Stimulated activated effector memory CD8-positive, alpha-beta T cell treated with anti-CD3 and anti-CD28 coated beads, Interleukin-12 subunit alpha, Interleukin-12 subunit beta, amount 100 ng/mL, for 72 hours (primary cell): ENCODE results near the gene ZBTB44.
"Not testable (repeated sequence)": the region's sequence is repeated elsewhere in the genome, so short reads cannot be mapped to it uniquely, and the experiment has no call there.

ENCODE experiments used
- ATAC-seq: fragments of 150-1000 bp; cut with Tn5 transposase; 2 replicates; pipeline ENCODE4 v1.10.0; 2021
- DNase-seq, 2 donors: peaks; one replicate each; pipeline ENCODE4 v3.0.0; 2021 to 2022; ENCODE audit warnings: low spot score in 2 of 2
- H3K27ac Mint-ChIP-seq: one replicate; pipeline ENCODE4 v1.8.0; 2022; ENCODE audit warnings: mild to moderate bottlenecking, mixed read lengths
- H3K36me3 Mint-ChIP-seq: one replicate; pipeline ENCODE4 v1.8.0; 2022; ENCODE audit warnings: mild to moderate bottlenecking, mixed read lengths
- H3K4me1 Mint-ChIP-seq: one replicate; pipeline ENCODE4 v1.8.0; 2022; ENCODE audit warnings: mixed read lengths
- H3K4me3 Mint-ChIP-seq: one replicate; pipeline ENCODE4 v1.8.0; 2022; ENCODE audit warnings: mild to moderate bottlenecking, mixed read lengths
- H3K9me3 Mint-ChIP-seq: one replicate; pipeline ENCODE4 v1.8.0; 2022; ENCODE audit warnings: mixed read lengths

ZBTB44 gene

DNA sequence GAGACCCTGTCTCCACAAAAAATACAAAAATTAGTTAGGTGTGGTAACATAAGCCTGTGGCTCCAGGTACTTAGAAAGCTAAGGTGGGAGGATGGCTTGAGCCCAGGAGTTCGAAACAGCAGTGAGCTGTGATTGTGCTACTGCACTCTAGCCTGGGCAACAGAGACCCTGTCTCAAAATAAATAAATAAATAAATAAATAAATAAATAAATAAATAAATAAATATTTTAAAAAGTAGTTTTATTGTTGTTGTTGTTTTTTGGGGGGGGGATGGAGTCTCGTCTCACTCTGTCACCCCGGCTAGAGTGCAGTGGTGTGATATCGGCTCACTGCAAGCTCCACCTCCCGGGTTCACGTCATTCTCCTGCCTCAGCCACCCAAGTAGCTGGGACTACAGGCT is 33.4 kb downstream of the ZBTB44 start:
- not testable (repeated sequence) for DNase-seq, ATAC-seq, H3K27ac Mint-ChIP-seq, H3K9me3 Mint-ChIP-seq, H3K4me3 Mint-ChIP-seq
- Mint-ChIP-seq H3K4me1 (peaks cover 32% of the 10 kb centered on the region), H3K36me3 (peaks cover 12% of the 10 kb centered on the region)

DNA sequence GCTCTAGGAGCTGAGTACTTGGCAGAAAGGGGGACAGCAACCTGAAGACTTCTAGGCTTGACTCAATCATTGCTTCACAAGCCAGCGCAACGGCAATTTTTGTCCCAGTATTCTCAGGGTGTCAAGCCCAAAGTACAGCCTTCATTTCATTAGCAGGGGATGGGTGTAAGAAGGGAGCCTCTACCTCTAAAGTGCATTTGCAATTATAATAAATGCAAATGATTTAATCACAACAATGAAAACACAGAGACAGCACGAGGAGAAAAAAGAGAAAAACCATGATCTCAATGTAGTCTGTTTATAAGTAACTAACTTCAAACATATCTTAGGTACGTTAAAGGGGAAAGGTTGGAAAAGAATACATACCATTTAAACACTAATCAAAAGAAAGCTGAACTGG is 34.7 kb downstream of the ZBTB44 start:
- no peak overlapping the region for H3K4me3 Mint-ChIP-seq
- peaks cover 26% of the 10 kb centered on the region for H3K4me1 Mint-ChIP-seq
- no peak for ATAC-seq
- H3K9me3 Mint-ChIP-seq: peaks cover 8% of the 10 kb centered on the region
- peaks cover 4% of the 10 kb centered on the region for H3K36me3 Mint-ChIP-seq
- DNase-seq: no peak
- no peak overlapping the region for H3K27ac Mint-ChIP-seq

DNA sequence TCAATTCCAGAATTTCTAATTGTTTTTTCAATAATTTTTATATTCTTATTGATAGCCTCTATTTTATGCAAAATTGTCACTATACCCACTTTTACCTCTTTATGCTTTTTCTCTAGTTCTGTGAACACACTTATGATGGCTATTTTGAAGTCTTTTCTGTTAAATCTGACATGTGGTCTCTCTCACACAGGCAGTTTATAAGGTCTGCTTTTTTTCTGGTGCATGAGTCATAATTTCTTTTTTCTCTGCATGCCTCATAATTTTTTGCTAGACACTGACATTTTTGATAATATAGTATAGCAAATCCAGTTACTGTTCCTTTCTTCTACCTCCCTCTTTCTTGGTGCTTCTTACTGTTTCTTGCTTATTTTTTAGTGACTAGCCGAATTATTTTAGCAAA is 36.0 kb downstream of the ZBTB44 start:
- H3K27ac Mint-ChIP-seq: no peak overlapping the region
- no peaks in the 10 kb centered on the region for H3K36me3 Mint-ChIP-seq
- peaks cover 26% of the 10 kb centered on the region for H3K4me1 Mint-ChIP-seq
- ATAC-seq (no peak), DNase-seq (no peak)
- peaks cover 8% of the 10 kb centered on the region for H3K9me3 Mint-ChIP-seq
- H3K4me3 Mint-ChIP-seq: no peak overlapping the region

DNA sequence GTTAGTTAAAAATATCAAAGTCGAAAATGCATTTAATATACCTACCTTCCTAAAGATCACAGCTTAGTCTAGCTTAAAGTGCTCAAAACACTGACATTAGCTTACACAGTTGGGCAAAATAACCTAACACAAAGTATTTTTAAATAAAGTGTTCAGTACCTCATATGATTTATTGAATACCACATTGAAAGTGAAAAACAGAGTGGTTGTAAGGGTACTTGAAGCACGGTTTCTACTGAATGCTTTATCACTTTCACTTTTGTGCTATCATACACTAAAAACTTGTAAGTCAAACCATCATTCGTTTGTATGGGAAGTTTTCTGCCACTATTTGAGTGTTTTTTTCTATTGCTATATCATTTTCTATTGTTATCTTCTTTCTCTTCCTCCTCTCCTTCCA is 36.6 kb downstream of the ZBTB44 start:
- peaks cover 8% of the 10 kb centered on the region for H3K9me3 Mint-ChIP-seq
- no peak for DNase-seq
- no peak overlapping the region for H3K4me3 Mint-ChIP-seq
- no peaks in the 10 kb centered on the region for H3K36me3 Mint-ChIP-seq
- no peak overlapping the region for H3K27ac Mint-ChIP-seq
- H3K4me1 Mint-ChIP-seq: peaks cover 26% of the 10 kb centered on the region
- ATAC-seq: no peak

DNA sequence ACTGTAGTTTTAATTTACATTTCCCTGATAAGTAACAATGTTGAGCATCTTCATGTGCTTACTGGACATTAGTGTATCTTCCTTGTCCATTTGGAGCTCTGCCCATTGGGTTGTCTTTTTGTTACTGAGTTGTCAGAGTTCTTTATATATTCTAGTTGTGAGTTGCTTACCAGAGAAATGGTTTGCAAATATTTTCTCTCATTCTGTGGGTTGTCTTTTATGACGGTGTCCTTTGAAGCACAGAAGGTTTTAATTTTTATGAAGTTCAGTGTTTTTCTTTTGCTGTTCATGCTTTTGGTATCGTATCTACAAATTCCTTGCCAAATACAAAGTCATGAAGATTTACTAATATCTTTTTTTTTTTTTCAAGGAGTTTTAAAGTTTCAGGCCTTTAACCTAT is 42.4 kb downstream of the ZBTB44 start:
- no peak for ATAC-seq
- Mint-ChIP-seq H3K4me1 (peaks cover 13% of the 10 kb centered on the region), H3K9me3 (no peaks in the 10 kb centered on the region), H3K36me3 (peaks cover 19% of the 10 kb centered on the region), H3K27ac (no peak overlapping the region), H3K4me3 (no peak overlapping the region)
- DNase-seq: no peak

DNA sequence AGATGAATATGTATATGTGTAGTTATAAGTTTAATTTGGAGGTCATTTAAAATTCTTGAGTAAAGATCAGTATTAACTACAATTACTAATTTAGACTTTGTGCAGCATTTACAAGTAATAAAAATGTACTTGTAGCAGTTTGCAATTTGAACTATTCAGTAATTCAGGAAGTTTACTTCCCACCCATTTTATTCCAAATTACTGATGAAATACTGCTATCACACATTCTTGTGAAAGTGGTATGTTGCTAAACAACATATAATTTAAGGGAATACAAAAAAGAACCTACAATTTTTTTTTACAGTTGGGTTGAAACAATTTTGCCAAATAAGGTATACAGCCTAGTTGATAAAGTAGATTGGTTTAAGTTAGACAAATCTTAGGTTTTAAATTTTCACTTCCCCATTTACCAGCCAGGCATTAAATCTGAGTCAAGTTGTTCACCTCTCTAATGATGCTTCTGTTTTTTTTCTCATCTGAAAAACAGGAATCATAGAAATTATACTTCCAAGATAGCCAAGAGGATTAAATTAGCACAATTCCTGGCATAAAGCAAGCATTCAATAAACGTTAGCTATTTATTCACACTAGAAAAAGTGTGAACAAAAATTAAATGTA is 45.3 kb downstream of the ZBTB44 start:
- no peak for DNase-seq
- Mint-ChIP-seq H3K9me3 (no peaks in the 10 kb centered on the region), H3K4me1 (peaks cover 22% of the 10 kb centered on the region), H3K27ac (no peak overlapping the region), H3K4me3 (no peak overlapping the region), H3K36me3 (peaks cover 35% of the 10 kb centered on the region)
- ATAC-seq: no peak

DNA sequence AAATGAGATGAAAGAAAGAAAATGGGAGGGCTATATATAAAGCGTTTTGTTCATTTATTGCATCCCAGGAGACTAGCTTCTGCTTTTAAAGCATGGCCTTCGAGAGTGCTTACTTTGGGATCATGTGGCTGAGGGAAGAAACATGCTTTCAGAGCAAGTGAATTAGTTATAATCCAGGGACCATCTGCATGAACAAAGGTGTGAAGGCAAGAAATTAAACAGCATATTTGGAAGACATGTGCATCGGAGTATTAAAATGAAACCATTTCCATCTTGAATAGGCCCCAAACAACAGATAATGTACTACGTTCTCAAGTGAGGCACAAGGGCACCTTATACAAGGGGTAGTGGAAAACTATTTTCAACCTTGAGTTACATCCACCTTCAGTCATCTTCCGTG is 51.4 kb downstream of the ZBTB44 start:
- ATAC-seq (no peak), DNase-seq (no peak)
- Mint-ChIP-seq H3K9me3 (peaks cover 2% of the 10 kb centered on the region), H3K4me1 (peaks cover 19% of the 10 kb centered on the region), H3K27ac (no peak overlapping the region), H3K36me3 (peaks cover 73% of the 10 kb centered on the region), H3K4me3 (no peak overlapping the region)

DNA sequence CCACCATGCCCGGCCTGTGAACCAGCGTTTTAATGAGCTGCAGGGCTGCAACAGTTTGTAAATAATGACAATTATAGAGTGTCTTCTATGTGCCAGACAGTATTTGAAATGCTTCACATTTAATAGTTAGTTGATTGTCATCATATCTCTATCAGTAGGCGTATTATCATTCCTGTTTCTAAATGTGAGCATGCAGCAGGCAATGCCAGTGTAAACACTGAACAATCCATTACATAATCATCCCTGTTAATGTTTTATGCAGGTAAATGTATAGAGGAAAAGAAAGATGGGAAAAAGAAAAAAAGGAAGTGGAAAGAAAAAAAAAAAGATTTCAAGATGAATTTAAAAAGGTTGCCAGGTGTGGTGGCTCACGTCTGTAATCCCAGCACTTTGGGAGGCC is 52.3 kb downstream of the ZBTB44 start:
- Mint-ChIP-seq H3K4me1 (peaks cover 19% of the 10 kb centered on the region), H3K9me3 (peaks cover 2% of the 10 kb centered on the region), H3K27ac (no peak overlapping the region), H3K4me3 (no peak overlapping the region), H3K36me3 (peaks cover 69% of the 10 kb centered on the region)
- no peak for DNase-seq
- ATAC-seq: no peak

DNA sequence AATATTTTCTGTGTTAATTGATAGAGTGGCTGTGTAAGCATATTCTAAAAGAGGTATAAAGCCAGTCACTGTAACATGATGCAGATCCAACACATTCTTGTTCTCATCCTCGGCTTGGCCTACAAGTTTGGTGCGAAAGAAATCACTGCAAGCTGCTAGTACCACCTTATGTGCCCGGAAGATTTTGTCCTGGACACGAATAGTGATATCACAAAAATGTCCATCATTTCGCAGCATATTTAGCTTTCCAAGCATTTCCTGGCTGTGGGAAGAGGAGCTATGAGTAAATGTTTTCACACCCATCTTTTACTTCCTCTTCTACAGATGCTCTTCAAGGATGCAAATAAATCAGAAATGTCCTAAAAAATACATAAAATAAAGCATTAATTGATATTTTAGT is 53.1 kb downstream of the ZBTB44 start:
- Mint-ChIP-seq H3K36me3 (peaks cover 68% of the 10 kb centered on the region), H3K9me3 (peaks cover 2% of the 10 kb centered on the region), H3K27ac (no peak overlapping the region), H3K4me1 (peaks cover 24% of the 10 kb centered on the region), H3K4me3 (no peak overlapping the region)
- ATAC-seq (no peak), DNase-seq (no peak)

DNA sequence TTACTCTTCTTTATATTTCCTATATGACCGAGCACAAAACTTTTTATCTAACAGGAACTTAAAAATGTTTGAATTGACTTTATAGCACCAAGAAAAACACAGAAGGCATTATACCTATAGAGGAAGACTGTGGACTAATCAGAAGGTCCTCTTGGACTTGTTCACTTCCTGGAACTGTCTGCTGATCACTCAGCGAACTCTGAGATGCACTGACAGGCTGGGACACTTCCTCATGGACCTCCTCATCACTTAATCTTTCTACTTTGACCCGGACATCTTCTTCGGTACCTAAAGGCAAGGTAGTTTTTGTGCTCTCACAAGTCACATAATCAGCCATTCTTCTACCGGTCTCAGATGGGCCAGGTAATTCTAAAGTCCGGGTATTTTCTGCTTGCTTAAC is 54.0 kb downstream of the ZBTB44 start:
- DNase-seq (no peak), ATAC-seq (no peak)
- Mint-ChIP-seq H3K4me3 (no peak overlapping the region), H3K27ac (no peak overlapping the region), H3K9me3 (peaks cover 2% of the 10 kb centered on the region), H3K4me1 (peaks cover 28% of the 10 kb centered on the region), H3K36me3 (peaks cover 64% of the 10 kb centered on the region)

DNA sequence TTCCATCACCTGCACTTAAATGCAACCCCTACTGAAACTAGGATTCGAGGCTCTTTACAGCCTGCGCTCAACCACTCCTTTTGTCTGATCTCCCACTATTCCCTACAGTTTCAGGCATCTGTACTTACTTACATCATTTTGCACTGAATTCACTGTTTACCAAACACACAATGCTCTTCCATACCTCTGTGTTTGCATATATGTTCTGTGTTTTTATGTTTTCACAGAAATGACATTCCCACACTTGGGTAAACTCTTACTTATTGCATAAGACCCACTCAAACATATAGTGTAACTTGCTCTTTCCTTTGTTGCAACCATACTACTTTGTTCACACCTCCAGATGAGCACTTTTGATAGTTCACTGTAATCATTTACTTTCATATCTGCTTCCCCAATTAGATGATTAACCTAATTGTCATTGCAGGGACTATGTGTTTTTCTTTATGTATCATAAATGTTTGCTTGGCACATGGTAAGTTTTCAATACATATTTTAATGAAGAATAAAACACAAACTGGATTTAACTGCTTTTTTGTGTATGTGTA is 54.6 kb downstream of the ZBTB44 start:
- Mint-ChIP-seq H3K4me3 (no peak overlapping the region), H3K36me3 (peaks cover 58% of the 10 kb centered on the region), H3K9me3 (peaks cover 4% of the 10 kb centered on the region), H3K4me1 (peaks cover 28% of the 10 kb centered on the region), H3K27ac (no peak overlapping the region)
- ATAC-seq (no peak), DNase-seq (no peak)

DNA sequence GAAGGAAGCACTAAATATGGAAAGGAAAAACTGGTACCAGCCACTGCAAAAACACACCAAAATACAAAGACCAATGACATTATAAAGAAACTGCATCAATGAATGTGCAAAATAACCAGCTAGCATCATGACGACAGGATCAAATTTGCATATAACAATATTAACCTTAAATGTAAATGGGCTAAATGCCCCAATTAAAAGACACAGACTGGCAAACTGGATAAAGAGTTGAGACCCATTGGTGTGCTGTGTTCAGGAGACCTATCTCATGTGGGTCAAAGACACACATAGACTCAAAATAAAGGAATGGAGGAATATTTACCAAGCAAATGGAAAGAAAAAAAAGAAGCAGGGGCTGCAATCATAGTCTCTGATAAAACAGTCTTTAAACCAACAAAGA is 63.0 kb downstream of the ZBTB44 start:
- H3K4me1 Mint-ChIP-seq: peaks cover 50% of the 10 kb centered on the region
- H3K4me3 Mint-ChIP-seq, ATAC-seq, H3K36me3 Mint-ChIP-seq, DNase-seq, H3K9me3 Mint-ChIP-seq, H3K27ac Mint-ChIP-seq: not testable (repeated sequence)

DNA sequence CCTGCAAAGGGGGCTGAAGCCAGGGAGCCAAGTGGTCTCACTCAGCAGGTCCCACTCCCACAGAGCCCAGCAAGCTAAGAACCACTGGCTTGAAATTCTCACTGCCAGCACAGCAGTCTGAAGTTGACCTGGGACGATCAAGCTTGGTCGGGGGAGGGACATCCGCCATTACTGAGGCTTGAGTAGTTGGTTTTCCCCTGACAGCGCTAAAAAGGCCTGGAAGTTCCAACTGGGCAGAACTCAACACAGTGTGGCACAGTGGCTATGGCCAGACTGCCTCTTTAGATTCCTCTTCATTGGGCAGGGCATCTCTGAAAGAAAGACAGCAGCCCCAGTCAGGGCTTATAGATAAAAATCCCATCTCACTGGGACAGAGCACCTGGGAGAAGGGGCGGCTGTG is 64.8 kb downstream of the ZBTB44 start:
- not testable (repeated sequence) for H3K9me3 Mint-ChIP-seq, H3K36me3 Mint-ChIP-seq, DNase-seq, ATAC-seq, H3K27ac Mint-ChIP-seq, H3K4me3 Mint-ChIP-seq
- H3K4me1 Mint-ChIP-seq: peaks cover 46% of the 10 kb centered on the region

DNA sequence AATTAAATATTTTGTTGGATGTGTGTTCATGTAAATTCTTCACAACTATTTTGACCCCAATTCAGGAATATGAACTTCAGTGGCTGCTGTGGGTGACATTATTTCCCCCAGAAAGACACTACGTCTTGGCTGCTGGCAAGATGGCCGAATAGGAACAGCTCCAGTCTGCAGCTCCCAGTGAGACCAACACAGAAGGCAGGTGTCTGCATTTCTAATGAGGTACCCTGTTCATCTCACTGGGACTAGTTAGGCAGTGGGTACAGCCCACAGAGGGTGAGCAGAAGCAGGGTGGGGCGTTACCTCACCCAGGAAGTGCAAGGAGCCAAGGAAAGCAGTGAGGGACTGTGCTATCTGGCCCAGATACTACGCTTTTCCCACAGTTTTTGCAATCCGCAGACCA is 65.3 kb downstream of the ZBTB44 start:
- no peak for ATAC-seq
- no peak overlapping the region for H3K27ac Mint-ChIP-seq

DNA sequence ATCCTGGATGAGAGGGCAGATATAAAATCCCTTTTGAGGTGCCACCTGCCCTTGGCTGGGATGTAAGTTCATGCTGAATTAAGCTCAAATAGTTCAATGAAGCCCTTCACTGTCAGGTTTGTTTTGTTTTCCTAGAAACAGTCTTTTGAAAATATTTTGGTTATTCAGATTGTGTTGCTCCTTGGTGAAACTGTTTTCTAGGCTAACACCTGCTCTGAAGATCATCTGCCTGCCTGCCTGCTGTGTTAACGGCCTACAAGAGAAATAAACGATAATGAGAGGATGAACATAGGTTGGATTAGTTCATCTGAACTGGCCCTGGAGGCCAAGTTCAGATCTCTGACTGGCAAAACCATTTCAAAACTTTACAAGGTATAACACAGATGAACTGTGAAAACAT is 67.4 kb downstream of the ZBTB44 start:
- no peak overlapping the region for H3K4me3 Mint-ChIP-seq
- peaks cover 5% of the 10 kb centered on the region for H3K9me3 Mint-ChIP-seq
- DNase-seq (no peak), ATAC-seq (no peak)
- peaks cover 4% of the 10 kb centered on the region for H3K36me3 Mint-ChIP-seq
- H3K27ac Mint-ChIP-seq: no peak overlapping the region
- H3K4me1 Mint-ChIP-seq: peaks cover 56% of the 10 kb centered on the region

More for the DNA sequence above, 65.3 kb downstream of the ZBTB44 start:
- Mint-ChIP-seq H3K4me3 (no peak overlapping the region), H3K9me3 (peaks cover 6% of the 10 kb centered on the region), H3K36me3 (peaks cover 4% of the 10 kb centered on the region), H3K4me1 (peaks cover 48% of the 10 kb centered on the region)
- DNase-seq: no peak

DNA sequence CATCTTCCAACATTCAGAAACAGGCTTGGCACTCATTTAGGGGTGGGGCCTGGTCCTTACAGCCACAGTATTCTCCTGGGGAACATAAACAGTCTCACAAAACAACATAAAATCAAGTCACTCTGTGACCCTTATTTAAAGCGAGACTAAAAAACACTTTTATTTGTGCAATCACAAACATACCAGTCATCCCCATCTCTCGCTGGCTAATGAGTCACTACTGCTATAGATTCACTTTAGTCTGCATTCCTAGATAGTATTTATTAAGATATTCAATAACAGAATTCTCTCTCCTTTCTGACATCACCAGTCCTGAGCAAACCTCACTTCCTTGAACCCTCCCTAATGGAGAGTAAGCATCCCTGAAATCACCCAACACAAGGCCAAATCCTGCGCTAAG is 68.0 kb downstream of the ZBTB44 start:
- Mint-ChIP-seq H3K4me1 (peaks cover 54% of the 10 kb centered on the region), H3K36me3 (peaks cover 4% of the 10 kb centered on the region), H3K4me3 (no peak overlapping the region), H3K9me3 (peaks cover under 1% of the 10 kb centered on the region), H3K27ac (no peak overlapping the region)
- ATAC-seq (peak; percentile 68), DNase-seq (no peak)
